OCI-LY3 (cell line): Measurements from ENCODE around the gene GSTM4.

Experiments used
- EZH2phosphoT487 ChIP-seq: fragments of 200-600 bp; shearing (Covaris generic); IDR thresholded peaks from 2 replicates; pipeline ENCODE4 v1.6.1; 2018; ENCODE audit warnings: antibody characterized with exemption, mixed run types, low read depth
- TF ChIP-seq, protein P1 (sequence below): fragments of 200-600, 300-600 bp; sonication (generic); IDR thresholded peaks from 2 replicates; pipeline ENCODE4 v1.5.1; 2014; ENCODE audit warnings: antibody characterized with exemption, low read length, low read depth

DNA sequence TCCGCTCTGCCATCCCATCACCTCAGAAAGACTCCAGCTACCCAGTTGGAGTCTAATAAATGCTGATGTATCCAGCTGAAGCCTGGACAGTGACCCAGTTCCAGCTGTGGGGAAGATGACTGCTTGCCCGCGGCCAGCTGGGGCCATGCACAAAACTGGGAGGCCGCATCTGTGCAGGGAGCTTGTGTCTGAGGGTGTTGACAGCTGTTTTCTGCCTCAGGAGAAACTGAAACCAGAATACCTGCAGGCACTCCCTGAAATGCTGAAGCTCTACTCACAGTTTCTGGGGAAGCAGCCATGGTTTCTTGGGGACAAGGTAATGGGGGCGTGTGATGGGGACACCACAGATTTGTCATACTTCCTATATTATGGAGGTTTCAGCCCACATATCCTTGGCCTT lies 15.2 kb downstream of the GSTM4 start:
- TF ChIP-seq, protein P1, sequence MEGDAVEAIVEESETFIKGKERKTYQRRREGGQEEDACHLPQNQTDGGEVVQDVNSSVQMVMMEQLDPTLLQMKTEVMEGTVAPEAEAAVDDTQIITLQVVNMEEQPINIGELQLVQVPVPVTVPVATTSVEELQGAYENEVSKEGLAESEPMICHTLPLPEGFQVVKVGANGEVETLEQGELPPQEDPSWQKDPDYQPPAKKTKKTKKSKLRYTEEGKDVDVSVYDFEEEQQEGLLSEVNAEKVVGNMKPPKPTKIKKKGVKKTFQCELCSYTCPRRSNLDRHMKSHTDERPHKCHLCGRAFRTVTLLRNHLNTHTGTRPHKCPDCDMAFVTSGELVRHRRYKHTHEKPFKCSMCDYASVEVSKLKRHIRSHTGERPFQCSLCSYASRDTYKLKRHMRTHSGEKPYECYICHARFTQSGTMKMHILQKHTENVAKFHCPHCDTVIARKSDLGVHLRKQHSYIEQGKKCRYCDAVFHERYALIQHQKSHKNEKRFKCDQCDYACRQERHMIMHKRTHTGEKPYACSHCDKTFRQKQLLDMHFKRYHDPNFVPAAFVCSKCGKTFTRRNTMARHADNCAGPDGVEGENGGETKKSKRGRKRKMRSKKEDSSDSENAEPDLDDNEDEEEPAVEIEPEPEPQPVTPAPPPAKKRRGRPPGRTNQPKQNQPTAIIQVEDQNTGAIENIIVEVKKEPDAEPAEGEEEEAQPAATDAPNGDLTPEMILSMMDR = no peak
- no peak for TF ChIP-seq EZH2phosphoT487
